ENCODE results near the gene ZNF273.
A peak's percentile ranks its signal among the peaks of the same experiment; 100 is the strongest.
"Not testable (repeated sequence)": the region's sequence is repeated elsewhere in the genome, so short reads cannot be mapped to it uniquely, and the experiment has no call there.

ZNF273 gene
- 3.1 to 9.2 (median 5.8) reads per million in 18 experiments for total RNA-seq

- DNase-seq: peak; percentile 83 to 89
These were observed at the start of gene ZNF273 for GRCh38 chr7:64902806-64903721. Gene ZNF273, plus strand, starts transcription at chr7:64903273. Its CDS starts 45 bp downstream, at chr7:64903318.

- DNase-seq: no peak
These were observed 49.4 kb upstream of the ZNF273 start for GRCh38 chr7:64853679-64854078.

GRCh38 chr7:64854969-64855368, 48.1 kb upstream of the ZNF273 start:
- no peak for DNase-seq

GRCh38 chr7:64863021-64863420, 40.1 kb upstream of the ZNF273 start:
- no peak for DNase-seq

GRCh38 chr7:64863530-64863929, 39.5 kb upstream of the ZNF273 start:
- DNase-seq: not testable (repeated sequence)

- DNase-seq: no peak
These were observed 39.1 kb upstream of the ZNF273 start for GRCh38 chr7:64863969-64864368.

GRCh38 chr7:64867863-64868440, 35.1 kb upstream of the ZNF273 start:
- no peak for DNase-seq

- no peak for DNase-seq
These were observed 34.6 kb upstream of the ZNF273 start for GRCh38 chr7:64868499-64868898.

GRCh38 chr7:64869121-64869725, 33.9 kb upstream of the ZNF273 start:
- no peak for DNase-seq

GRCh38 chr7:64869912-64870562, 33.0 kb upstream of the ZNF273 start:
- DNase-seq: no peak

GRCh38 chr7:64870656-64871055, 32.4 kb upstream of the ZNF273 start:
- DNase-seq: no peak

- DNase-seq: no peak
These were observed 31.3 kb upstream of the ZNF273 start for GRCh38 chr7:64871761-64872160.

GRCh38 chr7:64872351-64873154, 30.5 kb upstream of the ZNF273 start:
- DNase-seq: no peak

- no peak for DNase-seq
These were observed 29.9 kb upstream of the ZNF273 start for GRCh38 chr7:64873155-64873500.

- DNase-seq: no peak
These were observed 29.6 kb upstream of the ZNF273 start for GRCh38 chr7:64873517-64873916.

- no peak for DNase-seq
These were observed 29.0 kb upstream of the ZNF273 start for GRCh38 chr7:64874114-64874513.

- DNase-seq: no peak
These were observed 28.4 kb upstream of the ZNF273 start for GRCh38 chr7:64874562-64875250.

- DNase-seq: no peak
These were observed 27.8 kb upstream of the ZNF273 start for GRCh38 chr7:64875258-64875657.

- DNase-seq: no peak
These were observed 27.2 kb upstream of the ZNF273 start for GRCh38 chr7:64875658-64876406.

GRCh38 chr7:64876792-64877713, 26.0 kb upstream of the ZNF273 start:
- no peak for DNase-seq
